Fibroblast of skin of left quadriceps (primary cell): ENCODE results near the gene VWA2.

Experiments
- DNase-seq, 2 experiments: peaks; one replicate each; pipeline ENCODE4 v3.0.0-alpha.2; 2013; ENCODE audit warnings: low read depth in 2 of 2

Gene VWA2, protein sequence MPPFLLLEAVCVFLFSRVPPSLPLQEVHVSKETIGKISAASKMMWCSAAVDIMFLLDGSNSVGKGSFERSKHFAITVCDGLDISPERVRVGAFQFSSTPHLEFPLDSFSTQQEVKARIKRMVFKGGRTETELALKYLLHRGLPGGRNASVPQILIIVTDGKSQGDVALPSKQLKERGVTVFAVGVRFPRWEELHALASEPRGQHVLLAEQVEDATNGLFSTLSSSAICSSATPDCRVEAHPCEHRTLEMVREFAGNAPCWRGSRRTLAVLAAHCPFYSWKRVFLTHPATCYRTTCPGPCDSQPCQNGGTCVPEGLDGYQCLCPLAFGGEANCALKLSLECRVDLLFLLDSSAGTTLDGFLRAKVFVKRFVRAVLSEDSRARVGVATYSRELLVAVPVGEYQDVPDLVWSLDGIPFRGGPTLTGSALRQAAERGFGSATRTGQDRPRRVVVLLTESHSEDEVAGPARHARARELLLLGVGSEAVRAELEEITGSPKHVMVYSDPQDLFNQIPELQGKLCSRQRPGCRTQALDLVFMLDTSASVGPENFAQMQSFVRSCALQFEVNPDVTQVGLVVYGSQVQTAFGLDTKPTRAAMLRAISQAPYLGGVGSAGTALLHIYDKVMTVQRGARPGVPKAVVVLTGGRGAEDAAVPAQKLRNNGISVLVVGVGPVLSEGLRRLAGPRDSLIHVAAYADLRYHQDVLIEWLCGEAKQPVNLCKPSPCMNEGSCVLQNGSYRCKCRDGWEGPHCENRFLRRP

DNA sequence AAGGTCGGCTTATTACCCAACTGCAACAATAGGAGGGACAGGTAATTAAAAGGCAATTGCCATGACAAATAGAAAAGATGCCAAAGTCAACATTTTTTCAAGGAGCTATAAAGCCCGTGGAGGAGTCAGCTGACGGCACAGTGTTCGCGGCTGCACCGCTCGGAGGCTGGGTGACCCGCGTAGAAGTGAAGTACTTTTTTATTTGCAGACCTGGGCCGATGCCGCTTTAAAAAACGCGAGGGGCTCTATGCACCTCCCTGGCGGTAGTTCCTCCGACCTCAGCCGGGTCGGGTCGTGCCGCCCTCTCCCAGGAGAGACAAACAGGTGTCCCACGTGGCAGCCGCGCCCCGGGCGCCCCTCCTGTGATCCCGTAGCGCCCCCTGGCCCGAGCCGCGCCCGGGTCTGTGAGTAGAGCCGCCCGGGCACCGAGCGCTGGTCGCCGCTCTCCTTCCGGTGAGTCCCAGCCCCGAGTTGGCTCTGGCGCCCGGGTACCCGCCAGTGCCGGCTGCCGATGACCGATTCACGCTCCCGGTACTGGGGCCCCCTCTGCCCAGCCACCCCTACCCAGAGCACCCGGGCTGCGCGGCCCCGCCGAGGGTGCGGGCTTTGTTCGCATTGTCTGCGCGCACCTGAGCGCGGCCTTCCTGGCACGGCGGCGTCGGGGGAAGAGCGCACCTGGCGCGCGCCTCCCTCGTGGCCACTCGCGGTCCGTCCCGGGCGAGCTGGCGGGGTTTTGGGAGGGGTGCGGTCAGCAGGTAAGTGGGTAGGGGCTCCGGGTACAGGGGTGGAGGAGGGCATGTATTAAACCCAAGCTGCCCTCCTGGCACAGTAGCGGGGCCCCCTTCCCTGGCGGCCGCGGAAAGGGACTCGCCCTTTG is at the start of gene VWA2:
VWA2 (plus strand) TSS at position 138 of the 877 bp plus-strand sequence. CDS start 9,460 bp downstream, outside the sequence.
- no peak for DNase-seq

- no peak for DNase-seq
These were observed 49.4 kb upstream of the VWA2 start for GRCh38 chr10:114189700-114190099.

DNA sequence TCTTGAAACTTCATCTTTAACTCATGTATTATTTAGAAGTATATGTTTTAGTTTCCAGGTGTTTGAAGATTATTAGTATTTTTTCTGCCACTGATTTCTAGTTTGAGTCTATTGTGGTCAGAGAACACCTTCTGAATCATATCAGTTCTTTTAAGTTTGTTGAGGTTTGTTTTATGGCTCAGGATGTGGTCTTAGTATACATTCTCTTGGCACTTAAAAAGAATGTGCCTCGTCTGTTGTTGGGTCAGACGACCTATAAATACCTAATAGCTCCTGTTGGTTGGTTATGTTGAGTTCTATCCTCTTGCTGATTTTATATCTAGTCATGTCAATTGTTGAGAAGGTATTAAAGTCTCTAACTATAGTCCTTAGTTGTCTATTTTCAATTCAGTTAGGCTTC is 44.0 kb upstream of the VWA2 start:
- no peak for DNase-seq

GRCh38 chr10:114199239-114199638 is 39.8 kb upstream of the VWA2 start:
- DNase-seq = no peak

GRCh38 chr10:114202812-114203211 is 36.2 kb upstream of the VWA2 start:
- no peak for DNase-seq

- DNase-seq = no peak
These were observed 32.2 kb upstream of the VWA2 start for GRCh38 chr10:114206902-114207301.

GRCh38 chr10:114207349-114207748 is 31.7 kb upstream of the VWA2 start:
- DNase-seq = no peak

GRCh38 chr10:114208351-114208750 is 30.7 kb upstream of the VWA2 start:
- no peak for DNase-seq

DNA sequence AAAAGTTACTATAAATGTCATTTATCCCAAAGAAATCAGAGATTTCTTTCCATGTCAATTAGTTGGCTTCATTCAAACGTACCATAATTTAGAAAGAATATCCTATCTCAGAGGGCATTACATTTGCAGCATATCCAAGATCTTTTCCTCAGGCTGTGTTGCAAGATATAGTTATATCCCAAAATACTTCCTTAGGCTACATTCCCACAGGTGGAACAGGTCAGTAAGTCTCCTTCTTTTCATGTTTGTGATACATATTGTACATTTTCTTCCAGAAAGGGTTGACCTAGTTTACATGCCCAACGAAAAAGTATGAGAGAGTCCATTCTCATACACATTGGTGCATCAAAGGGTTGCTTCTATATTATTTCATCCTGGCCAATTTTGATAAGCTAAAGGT is 26.9 kb upstream of the VWA2 start:
- no peak for DNase-seq

DNA sequence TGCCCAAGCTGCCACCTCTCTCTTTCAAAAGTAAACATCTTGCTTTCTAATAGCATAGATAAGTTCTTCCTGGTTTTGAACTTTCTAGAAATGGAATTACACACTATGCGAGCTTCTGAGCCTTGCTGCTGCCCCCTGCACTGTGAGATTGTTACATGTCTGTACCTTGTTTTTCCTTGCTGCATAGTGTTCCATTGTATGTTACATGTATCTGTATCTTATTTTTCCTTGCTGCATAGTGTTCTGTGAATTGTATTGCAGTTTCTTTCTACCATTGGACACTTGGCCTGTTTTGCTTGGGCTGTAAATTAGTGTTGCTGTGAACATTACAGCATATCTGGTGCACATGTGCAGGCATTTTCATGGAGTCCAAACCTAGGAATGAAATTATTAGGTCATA is 24.0 kb upstream of the VWA2 start:
- DNase-seq = no peak

- no peak for DNase-seq
These were observed 18.8 kb upstream of the VWA2 start for GRCh38 chr10:114220281-114220680.

- DNase-seq = no peak
These were observed 17.8 kb upstream of the VWA2 start for GRCh38 chr10:114221235-114221634.

DNA sequence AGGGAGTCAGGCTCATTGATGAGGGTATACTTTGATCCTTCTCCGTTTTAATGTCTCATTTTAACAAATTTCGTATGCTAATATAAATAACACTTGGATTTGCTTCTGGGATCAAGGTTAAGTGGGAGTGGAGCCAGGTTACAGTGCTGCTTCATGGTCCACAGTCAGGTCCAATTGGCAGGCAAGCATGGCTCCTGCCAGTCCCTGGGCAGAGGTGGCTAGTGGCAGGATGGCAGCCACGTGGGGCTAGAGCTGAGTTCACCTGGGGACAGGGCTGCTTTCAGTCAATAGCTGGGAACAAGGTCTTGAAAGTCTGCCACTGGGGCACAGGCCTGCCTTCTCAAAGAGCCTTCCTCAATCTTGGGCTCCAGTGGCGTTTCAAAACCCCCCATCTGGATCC is 16.0 kb upstream of the VWA2 start:
- no peak for DNase-seq

- no peak for DNase-seq
These were observed 10.9 kb upstream of the VWA2 start for GRCh38 chr10:114228156-114228555.

- no peak for DNase-seq
These were observed 6.4 kb upstream of the VWA2 start for GRCh38 chr10:114232561-114233176.

- DNase-seq = no peak
These were observed 5.6 kb upstream of the VWA2 start for GRCh38 chr10:114233482-114233881.

DNA sequence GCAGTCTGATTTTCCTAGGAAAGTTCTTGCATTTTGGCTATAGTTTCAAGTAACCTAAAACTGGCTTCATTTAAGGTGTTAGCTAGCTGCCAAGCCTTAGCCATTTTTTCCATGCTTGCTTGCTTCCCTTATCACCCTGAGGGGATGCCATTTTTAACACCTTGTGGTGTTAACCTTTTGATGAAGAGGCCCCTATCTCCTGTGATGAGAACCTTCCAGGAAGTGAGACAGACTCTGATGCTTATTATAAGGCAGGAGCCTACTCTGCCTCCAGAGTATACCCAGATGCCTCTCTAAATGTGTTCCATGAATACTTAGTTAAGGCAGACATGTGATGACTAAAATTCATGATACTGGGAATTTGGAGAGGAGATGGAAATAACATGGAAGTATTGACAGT is 4.9 kb upstream of the VWA2 start:
- no peak for DNase-seq

DNA sequence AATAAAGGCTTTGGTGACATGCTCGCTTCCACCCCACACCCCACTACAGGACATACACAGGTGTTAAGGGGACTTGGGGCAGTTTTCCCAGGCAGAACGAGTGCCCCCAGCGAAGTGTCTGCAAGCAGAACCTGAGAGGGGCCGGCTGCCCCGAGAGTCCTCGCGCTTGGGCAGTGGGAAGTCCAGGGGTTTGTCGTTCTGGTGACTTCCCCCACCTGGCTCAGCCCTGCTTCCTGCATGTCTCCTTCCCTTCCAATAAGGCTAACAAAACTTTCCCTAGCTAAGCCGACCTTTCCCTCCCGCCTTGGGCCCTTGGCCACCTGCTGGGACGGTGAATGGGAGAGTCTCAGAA is 916 bp downstream of the VWA2 start:
- no peak for DNase-seq

DNA sequence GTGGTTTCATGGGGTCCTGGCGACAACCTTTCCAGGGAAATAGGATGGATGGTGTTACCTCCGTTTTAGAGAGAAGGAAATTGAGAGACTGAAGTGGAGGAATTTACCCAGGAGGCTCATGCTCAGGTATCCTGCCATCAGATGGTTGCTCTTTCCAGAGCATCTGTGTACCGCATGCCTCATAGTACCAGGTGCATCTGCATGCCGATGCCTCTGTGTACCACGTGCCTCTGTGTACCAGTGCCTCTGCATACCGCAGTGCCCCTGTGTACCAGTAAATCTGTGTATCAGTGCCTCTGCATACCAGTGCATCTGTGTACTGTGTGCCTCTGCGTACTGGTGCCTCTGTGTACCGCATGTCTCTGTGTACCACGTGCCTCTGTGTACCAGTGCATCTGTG is 3.2 kb downstream of the VWA2 start:
- DNase-seq = no peak

DNA sequence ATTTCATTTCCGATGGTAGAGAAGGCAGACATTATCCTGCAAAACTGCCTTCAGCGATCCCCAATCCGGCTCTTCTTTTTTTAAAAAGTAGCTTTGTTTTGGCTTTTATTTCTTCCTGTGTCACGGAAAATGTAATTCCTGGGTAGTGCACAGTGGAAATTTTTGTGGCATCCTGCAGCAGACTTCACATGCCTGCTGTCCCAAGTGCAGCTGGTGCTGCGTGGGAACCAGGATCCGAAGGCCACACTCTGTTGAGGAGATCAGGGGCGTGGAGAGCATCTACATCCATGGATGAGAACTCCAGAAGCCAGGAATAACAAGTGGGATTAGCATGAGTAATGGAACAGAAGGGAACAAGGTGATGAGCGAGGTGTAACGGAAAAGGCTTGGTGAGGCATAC is 4.6 kb downstream of the VWA2 start:
- no peak for DNase-seq

DNA sequence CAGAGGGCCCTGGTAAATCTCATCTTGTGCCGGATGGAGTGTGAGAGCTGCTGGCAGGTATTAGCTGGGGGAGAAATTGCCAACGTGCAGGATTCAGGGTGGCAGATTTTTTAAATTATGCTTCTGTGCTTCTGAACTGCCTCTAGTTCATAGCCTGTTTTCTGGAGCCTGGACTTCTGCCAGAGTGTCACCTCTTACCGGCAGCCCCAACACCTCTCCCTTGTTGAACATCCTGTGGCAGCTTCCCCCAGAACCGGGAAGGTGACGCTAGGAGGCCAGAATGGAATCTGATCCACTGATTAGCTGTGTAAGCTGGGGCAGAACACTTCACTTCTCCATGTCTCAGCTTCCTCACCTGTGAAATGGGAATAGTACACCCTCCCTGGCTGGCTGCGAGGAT is 5.1 kb downstream of the VWA2 start:
- no peak for DNase-seq
